Measurements from ENCODE around the gene CFAP65. TPM values are rescaled to one million over a fixed set of nuclear protein-coding genes. Genes with fewer than 3 reads are reported as not detected.

Gene CFAP65
- total RNA-seq, 1 donor from 2014 or later: not detected

GRCh38 chr2:219032051-219032745 lies 9.1 kb downstream of the CFAP65 start:
- no peak for DNase-seq (ENCODE audit: low spot score)

DNA sequence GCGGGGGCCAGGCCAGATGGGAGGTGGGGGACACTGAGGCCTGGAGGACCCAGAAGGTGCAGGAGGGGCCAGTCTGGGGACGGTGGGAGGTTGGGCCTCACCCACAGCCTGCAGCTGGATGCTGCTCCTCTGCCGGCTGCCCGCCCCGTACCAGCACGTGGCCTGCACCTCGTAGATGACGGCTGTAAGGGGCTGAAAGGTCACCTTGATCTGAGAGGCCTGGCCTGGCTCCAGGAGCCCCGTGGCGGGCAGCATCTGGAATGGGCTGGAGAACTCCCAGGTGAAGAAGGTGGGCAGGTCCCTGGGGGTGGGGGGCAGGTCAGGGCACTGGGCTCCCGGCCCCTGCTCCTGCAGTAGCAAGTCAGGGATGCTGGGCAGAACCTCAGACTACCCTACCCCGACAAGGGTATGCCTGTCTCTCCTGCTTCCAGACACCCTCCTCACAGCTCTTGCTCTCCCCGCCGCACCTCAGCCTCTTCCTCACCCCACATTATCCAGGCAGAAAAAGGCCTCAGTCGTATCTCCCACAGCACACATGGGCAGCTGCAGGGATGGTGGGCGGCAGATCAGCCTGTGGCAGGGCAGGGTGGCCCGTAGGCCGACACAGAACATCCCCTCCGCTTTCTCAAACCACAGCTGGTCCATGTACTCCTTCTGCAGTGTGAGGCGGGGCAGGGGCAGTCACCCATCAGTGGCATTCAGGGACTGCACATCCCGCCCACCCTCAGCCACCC lies 10.1 kb downstream of the CFAP65 start:
- no peak for DNase-seq (ENCODE audit: low spot score)

- DNase-seq (ENCODE audit: low spot score): no peak
These were observed 11.0 kb downstream of the CFAP65 start for GRCh38 chr2:219030177-219030940.

- DNase-seq (ENCODE audit: low spot score): peak; percentile 81
These were observed 11.5 kb downstream of the CFAP65 start for GRCh38 chr2:219029829-219030165.

GRCh38 chr2:219028996-219029828 lies 12.1 kb downstream of the CFAP65 start:
- DNase-seq (ENCODE audit: low spot score): no peak

DNA sequence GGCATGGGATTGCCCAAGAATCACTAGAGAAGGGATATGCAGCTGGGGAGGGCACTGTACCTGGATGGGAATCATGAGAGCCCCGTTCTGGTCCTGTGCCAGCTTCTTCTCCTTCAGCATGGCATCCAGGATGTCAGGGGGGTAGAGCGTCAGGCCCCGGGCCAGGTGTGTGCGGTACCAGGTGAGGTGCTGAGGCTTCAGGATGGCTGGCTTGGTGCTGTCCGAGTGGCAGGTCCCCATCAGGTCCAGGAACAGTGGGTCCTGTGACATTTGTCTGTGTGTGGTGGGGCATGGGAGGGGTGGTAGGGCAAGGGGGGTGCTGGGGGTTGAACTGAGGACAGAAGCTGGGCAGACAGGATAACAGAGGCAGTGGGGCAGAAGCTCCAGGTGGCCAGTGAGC lies 13.2 kb downstream of the CFAP65 start:
- DNase-seq (ENCODE audit: low spot score): no peak

- no peak for DNase-seq (ENCODE audit: low spot score)
These were observed 13.7 kb downstream of the CFAP65 start for GRCh38 chr2:219027511-219028055.

DNA sequence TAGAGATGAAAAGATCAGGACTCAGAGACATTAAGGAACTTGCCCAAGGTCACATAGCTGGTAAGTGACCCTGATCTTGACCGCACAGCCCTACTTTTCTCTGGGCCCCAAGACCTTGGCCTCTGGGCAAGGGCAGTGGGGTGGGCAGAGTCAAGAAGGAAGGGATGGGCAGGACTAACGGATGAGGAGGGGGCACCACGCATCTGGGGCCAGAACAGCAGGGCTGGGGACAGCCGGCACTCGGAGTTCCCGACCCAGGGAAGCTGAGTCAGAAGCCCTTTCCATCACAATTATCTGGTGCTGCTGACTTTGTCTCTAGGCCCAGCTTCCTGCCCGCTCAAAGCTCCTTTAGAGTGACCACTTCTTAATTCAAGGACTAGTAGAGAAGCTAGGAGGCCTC lies 14.4 kb downstream of the CFAP65 start:
- DNase-seq (ENCODE audit: low spot score): no peak

DNA sequence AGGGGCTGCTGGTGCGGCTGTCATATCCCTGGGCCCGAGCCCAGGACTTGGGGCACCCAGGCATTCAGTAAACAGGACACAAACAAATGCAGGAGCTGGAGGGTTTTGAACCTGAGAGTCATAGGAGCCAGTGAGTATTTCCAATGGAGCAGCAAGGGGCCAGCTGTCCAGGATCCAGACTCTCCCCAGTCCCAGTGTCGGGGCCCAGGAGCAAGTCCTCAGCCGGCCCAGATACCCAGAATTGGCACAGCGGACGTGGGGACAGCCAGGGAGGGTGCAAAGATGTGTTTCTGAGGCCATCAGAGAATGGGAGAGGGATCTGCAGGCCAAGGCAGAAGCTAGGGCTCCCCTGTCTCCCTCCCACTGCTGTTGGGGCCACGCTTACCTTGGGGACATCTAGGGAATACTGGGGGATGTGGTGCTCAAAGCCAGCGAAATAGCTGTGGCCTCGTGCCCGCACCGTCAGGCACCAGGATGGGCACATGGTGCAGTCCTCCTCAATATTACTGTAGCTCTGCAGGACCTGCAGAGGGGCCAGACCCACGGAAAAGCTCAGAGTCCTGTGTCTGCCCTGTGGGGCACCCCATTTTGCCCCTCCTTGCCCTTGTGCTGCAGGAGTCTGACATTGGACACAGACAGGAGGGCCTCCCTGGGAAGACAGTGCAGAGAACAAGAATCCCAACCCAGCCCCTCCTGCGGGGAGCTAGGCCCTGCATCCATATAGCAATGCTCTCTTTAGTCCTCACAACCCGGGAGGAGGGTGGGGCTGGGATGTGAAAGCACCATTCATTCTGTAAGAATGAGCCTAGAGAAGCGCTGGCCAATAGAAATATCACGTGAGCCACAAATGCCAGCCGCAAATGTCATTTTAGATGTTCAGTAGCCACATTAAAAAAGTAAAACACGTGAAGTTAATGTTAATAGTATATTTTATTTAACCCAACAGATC lies 15.4 kb downstream of the CFAP65 start:
- no peak for DNase-seq (ENCODE audit: low spot score)

DNA sequence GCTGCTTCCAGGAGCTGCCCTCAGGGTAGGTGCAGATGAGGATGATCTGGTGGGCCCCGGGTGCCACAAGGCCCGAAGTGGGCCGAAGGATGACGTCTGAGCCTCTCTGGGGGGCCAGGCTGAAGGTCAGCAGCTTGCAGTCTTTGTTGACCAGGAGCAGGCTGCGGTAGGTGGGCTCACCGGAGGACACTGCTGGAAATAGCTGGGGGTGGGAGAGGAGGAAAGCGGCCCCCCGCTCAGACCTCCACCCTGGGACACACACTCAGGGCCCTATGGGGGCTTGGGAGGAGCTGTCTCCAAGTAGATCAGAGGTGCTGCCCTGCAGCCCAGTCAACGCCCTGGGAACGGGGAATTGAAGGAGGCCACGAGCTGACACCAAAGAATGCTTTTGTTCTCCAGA lies 17.3 kb downstream of the CFAP65 start:
- no peak for DNase-seq (ENCODE audit: low spot score)

GRCh38 chr2:219023045-219023605 lies 18.2 kb downstream of the CFAP65 start:
- DNase-seq (ENCODE audit: low spot score): no peak

GRCh38 chr2:219022616-219023015 lies 18.7 kb downstream of the CFAP65 start:
- DNase-seq (ENCODE audit: low spot score): no peak

- DNase-seq (ENCODE audit: low spot score): no peak
These were observed 19.3 kb downstream of the CFAP65 start for GRCh38 chr2:219022041-219022440.

DNA sequence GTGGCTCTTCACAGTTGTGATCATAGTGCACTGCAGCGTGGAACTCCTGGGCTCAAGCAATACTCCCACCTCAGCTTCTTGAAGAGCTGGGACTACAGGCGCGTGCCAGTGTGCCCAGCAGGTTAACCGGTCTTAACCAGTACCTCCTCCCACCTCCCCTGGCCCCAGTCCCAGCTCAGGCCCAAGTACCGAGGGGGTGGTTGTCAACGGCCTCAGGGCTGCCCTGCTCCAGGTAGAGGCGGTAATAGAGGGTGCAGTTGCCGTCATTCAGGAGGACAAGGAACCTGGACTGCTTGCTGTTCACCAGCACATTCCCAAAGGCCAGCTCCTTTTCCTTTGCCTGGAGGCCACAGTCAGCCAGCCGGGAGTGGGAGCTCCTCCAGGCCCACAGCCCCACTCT lies 19.7 kb downstream of the CFAP65 start:
- no peak for DNase-seq (ENCODE audit: low spot score)

DNA sequence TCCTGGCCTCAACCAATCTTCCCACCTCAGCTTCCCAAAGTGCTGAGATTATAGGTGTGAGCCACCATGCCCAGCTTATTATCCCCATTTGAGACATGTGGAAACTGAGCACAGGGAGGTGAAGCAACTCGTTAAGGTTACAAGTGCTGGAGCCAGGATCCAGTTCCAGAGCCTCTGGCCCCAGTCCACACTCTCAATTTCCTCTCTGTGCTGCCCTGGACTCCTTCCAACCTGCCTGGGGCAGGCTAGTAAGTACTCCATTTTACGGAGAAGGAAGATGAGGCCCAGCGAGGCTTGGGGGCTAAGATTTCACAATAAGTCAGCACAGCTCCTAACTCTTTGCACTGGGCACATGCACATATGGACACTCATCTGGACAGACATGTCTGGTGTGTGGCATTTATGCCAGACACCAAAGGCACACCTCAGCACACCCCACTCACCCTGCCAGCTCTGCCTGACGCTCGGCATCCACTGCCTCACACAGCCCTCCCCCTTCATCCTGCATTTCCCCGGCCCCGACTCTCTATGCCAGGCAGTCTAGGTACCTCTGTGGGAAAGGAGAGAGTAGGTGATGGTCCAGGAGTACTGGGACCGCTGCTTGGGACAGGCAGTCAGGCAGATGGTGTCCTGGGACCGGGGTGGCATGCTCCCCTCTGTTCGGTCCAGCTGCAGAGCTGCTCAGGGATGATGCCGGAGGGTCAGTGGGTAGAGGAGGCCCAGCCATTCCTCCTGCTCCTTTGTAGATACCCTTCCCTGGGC lies 20.5 kb downstream of the CFAP65 start:
- DNase-seq (ENCODE audit: low spot score): no peak

- no peak for DNase-seq (ENCODE audit: low spot score)
These were observed 21.9 kb downstream of the CFAP65 start for GRCh38 chr2:219019436-219019835.

- DNase-seq (ENCODE audit: low spot score): no peak
These were observed 22.6 kb downstream of the CFAP65 start for GRCh38 chr2:219018726-219019125.

GRCh38 chr2:219018286-219018685 lies 23.0 kb downstream of the CFAP65 start:
- no peak for DNase-seq (ENCODE audit: low spot score)

- no peak for DNase-seq (ENCODE audit: low spot score)
These were observed 23.9 kb downstream of the CFAP65 start for GRCh38 chr2:219017201-219017931.

All from ureter (tissue), 1 donor.